ENCODE measurements around the gene BSN.

BSN gene

DNA sequence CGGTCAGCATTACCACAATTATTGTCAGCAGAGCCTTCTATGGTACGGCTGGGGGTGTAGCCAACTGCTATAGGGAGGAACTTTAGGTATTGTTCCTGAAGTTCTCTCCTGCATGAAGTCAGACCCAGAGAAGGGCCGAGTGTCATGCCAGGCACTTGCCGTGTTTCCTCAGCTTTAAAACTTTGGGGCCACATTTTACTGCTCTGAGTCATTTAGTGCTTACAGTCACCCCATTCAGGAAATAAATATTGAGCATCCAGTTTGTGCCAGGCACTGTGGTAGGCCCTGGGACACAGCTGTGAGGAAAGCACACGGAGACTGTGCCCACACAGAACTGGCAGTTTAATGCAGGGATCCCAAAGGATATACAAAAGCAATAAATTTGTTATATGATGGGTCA, 65.4 kb downstream of the BSN start:
- no peaks in the 10 kb centered on the region for H3K79me2 ChIP-seq (ENCODE audit: insufficient read depth, low read length)
- H3K9ac ChIP-seq (ENCODE audit: low read length) = no peak overlapping the region
- no peaks in the 10 kb centered on the region for H3K4me1 ChIP-seq (ENCODE audit: insufficient read depth, low read length, severe bottlenecking)
- H3K4me3 ChIP-seq (ENCODE audit: low read depth, low read length, poor library complexity, severe bottlenecking) = no peak overlapping the region
- peaks cover 7% of the 10 kb centered on the region; the same call in 1 of the 2 replicates for H3K27me3 ChIP-seq (ENCODE audit: insufficient read depth, low read length)
- H3K27ac ChIP-seq (ENCODE audit: low read depth, low read length, poor library complexity, severe bottlenecking) = no peak overlapping the region
- H4K20me1 ChIP-seq (ENCODE audit: insufficient read depth, low read length) = no peaks in the 10 kb centered on the region
- H3K36me3 ChIP-seq (ENCODE audit: insufficient read depth, low read length) = no peaks in the 10 kb centered on the region
- no peaks in the 10 kb centered on the region for H3K9me3 ChIP-seq (ENCODE audit: low read length)
- H3F3A ChIP-seq (ENCODE audit: insufficient read depth, low read length) = no peaks in the 10 kb centered on the region
- no peak overlapping the region for H2AFZ ChIP-seq (ENCODE audit: low read length)
- no peaks in the 10 kb centered on the region for H3K9me2 ChIP-seq (ENCODE audit: low read depth, low read length)
- no peak overlapping the region for H3K4me2 ChIP-seq (ENCODE audit: low read length)
- TF ChIP-seq CTCF (IDR thresholded peaks at IDR 0.05; ENCODE audit: low read length) (no peak), EZH2 (IDR thresholded peaks at IDR 0.05; ENCODE audit: borderline replicate concordance, low read length) (no peak)

DNA sequence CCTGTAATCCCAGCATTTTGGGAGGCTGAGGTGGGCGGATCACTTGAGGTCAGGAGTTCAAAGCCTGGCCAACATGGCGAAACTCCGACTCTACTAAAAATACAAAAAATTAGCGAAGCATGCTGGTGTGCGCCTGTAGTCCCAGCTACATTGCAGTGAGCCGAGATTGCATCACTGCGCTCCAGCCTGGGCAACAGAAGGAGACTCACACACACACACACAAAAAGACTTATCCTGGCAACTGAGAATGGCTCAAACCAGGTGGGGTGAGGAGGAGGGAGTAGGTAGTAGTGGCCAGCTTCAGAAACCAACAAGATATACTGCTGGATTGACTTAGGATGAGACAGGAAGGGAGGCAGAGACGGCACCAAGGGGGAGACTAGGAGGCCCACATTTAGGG, 66.5 kb downstream of the BSN start:
- Histone ChIP-seq H3K9me2 (ENCODE audit: low read depth, low read length) (no peaks in the 10 kb centered on the region), H3F3A (ENCODE audit: insufficient read depth, low read length) (no peaks in the 10 kb centered on the region), H3K9ac (ENCODE audit: low read length) (no peak overlapping the region), H3K9me3 (ENCODE audit: low read length) (no peaks in the 10 kb centered on the region), H3K4me2 (ENCODE audit: low read length) (no peak overlapping the region), H3K4me1 (ENCODE audit: insufficient read depth, low read length, severe bottlenecking) (no peaks in the 10 kb centered on the region), H2AFZ (ENCODE audit: low read length) (no peak overlapping the region), H3K27ac (ENCODE audit: low read depth, low read length, poor library complexity, severe bottlenecking) (no peak overlapping the region), H3K36me3 (ENCODE audit: insufficient read depth, low read length) (no peaks in the 10 kb centered on the region), H4K20me1 (ENCODE audit: insufficient read depth, low read length) (no peaks in the 10 kb centered on the region), H3K27me3 (ENCODE audit: insufficient read depth, low read length) (peaks cover 3% of the 10 kb centered on the region; the same call in 1 of the 2 replicates), H3K4me3 (ENCODE audit: low read depth, low read length, poor library complexity, severe bottlenecking) (no peak overlapping the region), H3K79me2 (ENCODE audit: insufficient read depth, low read length) (no peaks in the 10 kb centered on the region)
- TF ChIP-seq CTCF (IDR thresholded peaks at IDR 0.05; ENCODE audit: low read length) (no peak), EZH2 (IDR thresholded peaks at IDR 0.05; ENCODE audit: borderline replicate concordance, low read length) (no peak)

GRCh38 chr3:49623071-49623470, 68.8 kb downstream of the BSN start:
- no peaks in the 10 kb centered on the region for H3F3A ChIP-seq (ENCODE audit: insufficient read depth, low read length)
- H3K36me3 ChIP-seq (ENCODE audit: insufficient read depth, low read length) = no peaks in the 10 kb centered on the region
- H3K9me3 ChIP-seq (ENCODE audit: low read length) = no peaks in the 10 kb centered on the region
- H4K20me1 ChIP-seq (ENCODE audit: insufficient read depth, low read length) = no peaks in the 10 kb centered on the region
- H3K4me1 ChIP-seq (ENCODE audit: insufficient read depth, low read length, severe bottlenecking) = no peaks in the 10 kb centered on the region
- TF ChIP-seq EZH2 (IDR thresholded peaks at IDR 0.05; ENCODE audit: borderline replicate concordance, low read length) = no peak
- TF ChIP-seq CTCF (IDR thresholded peaks at IDR 0.05; ENCODE audit: low read length) = no peak
- H3K4me3 ChIP-seq (ENCODE audit: low read depth, low read length, poor library complexity, severe bottlenecking) = no peak overlapping the region
- H3K9me2 ChIP-seq (ENCODE audit: low read depth, low read length) = no peaks in the 10 kb centered on the region
- H3K79me2 ChIP-seq (ENCODE audit: insufficient read depth, low read length) = no peaks in the 10 kb centered on the region
- H3K27ac ChIP-seq (ENCODE audit: low read depth, low read length, poor library complexity, severe bottlenecking) = no peak overlapping the region
- peaks cover 3% of the 10 kb centered on the region; the same call in 1 of the 2 replicates for H3K27me3 ChIP-seq (ENCODE audit: insufficient read depth, low read length)
- no peak overlapping the region for H3K4me2 ChIP-seq (ENCODE audit: low read length)
- H3K9ac ChIP-seq (ENCODE audit: low read length) = no peak overlapping the region
- no peak overlapping the region for H2AFZ ChIP-seq (ENCODE audit: low read length)

Data from OCI-LY1 (cell line).